ENCODE data around the gene GORASP1.

GORASP1 gene

DNA sequence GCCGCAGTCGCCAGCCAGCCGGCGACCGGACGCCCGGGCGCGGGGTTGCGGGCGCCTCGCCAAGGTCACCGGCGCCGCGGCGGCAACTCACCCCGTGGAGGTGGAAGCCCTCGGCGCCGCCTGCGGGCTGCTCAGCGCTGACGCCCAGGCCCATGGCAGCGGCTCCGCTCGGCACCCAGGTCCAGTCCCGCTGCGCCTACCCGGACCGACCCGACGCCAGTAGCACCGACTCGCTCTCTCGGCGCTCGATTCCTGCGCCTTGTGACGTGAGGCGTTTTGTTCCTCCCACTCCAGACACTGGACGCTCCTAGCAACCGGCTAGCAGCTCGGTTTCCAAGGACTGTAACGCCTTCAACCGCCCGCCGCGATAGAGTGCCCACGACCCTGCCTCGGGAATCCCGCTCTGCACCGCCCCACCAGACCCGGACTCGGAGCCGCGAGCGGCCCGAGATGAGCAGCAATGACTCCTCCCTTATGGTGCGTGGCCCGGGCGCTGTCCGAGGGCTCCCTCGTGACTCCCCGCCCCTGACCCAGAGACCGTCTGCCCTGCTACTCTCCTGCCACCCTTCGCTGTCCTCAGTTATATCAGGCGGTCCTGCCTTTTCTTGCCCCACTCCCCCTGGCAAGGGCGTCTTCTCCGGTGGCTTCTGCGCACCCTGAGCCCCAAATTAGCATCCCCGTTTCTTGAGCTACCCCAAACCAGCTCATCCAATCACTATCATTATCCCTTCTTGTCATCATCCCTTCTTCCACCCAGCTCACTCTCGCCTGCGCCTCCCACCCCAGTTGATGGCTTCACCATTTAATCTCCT lies at the start of gene GORASP1, which contains the start of gene TTC21A:
TSS of gene GORASP1 (minus strand) at position 240 of the 812 bp plus-strand sequence. CDS start at position 154, 86 bp downstream.
TSS of gene TTC21A (plus strand) at position 293 of the 812 bp plus-strand sequence. CDS start at position 451, 158 bp downstream.
- peak; percentile 90 for DNase-seq

DNA sequence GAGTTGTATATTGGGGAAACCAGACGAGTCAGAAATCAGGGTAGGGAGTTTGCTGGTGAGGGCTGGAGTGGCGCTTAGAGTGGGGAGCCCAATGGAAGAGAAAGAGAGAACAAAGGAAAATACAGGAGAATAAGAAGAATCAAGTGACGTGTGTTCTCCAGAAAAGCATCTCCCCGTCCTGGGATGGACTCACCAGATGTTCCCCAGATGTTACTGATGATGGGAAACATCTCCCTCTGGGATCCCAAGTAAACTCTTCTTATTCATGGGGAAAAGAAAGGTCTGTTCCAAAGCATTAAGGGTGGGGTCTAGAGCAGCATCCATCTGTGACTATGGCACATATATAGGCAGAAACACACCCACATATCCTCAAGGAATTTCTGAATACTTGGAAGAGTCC lies 49.0 kb upstream of the GORASP1 start:
- no peak for DNase-seq

DNA sequence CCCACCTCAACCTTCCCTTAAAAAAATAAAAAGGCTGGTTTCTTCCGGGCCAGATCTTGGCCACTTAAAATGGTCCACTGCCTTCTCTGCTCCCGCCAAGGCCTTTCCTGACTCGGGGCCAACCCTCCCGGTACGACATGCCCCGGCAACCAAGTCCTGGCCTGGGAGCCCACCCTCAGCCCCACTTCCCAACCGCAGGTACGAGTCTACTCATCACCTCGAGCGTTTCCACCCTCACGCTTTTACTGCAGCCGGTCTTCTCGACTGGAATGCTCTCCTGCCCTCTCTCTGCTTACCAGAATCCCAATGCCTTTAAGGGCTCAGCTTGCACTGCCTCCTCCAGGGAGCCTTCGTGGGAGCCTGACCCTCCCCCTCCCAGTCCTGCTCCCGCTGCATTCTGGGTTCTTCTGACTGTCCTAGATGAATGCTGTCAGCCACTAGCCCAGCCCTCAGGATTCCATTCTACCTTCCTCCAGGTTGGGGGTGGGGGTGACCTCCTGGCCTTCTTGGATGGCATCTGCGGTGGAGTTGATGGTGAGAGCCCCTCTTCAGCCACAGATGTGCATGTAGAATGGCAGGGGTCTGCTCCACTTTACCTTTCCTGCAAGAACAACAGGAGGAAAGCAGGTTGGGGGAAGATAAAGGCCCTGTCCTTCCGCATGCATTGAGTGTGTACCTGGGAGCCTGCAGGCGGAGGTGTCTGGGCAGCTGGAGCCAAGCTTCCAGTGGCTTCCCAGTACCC lies 47.0 kb upstream of the GORASP1 start:
- peak; percentile 31 for DNase-seq

DNA sequence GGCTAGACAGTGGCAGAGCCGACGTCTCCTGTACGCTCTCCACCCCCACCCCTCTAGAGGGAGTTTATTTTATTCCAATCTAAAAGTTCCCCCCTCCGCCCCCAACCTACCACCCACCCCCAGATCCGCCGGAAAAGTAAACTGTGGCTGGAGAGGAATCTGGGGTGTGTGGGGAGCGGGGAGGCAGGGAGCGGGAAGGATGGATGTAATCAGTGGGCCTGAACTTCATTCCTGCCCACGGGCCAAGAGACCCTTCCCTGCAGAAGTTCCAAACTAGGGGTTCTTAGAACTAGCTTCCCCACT lies 46.5 kb upstream of the GORASP1 start:
- no peak for DNase-seq

DNA sequence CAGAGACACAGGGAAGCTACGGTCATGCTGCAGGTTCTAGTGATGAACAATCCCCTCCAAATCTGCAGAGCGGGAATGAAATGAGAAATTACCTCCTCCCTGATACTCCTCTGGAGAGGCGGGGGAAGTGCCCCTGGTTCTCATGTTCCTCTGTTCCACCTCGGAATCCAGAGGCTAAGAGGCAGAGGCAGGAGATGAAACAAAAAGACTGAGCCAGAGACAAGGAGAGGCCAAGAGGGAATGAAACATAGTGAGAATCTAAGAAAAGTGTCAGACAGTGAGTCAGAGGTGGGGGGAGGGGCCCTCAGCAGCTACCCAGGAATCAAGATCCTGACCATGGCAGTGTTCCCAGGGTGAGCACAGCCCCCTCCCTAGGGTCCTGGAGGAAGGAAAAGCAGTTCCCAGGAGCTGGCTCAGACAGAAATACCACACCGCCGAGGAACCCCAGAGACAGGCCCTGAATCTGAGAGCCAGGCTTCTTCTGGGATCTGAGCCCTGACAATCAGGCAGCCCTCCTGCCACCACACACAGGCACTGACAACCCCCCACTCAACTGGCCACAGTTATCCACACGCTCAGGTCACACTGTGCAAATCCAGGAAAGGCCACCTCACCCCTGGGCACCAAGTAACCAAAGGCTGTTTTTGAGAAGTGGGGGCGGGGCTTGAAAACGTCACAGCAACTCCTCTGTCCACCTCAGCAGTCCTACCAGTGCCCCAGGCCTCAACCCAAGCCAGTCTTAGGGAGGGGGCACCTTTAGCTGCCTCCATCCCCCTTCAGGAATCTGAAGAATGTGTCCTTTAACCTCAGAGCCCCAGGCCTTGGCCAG lies 43.6 kb upstream of the GORASP1 start:
- DNase-seq: peak; percentile 63

DNA sequence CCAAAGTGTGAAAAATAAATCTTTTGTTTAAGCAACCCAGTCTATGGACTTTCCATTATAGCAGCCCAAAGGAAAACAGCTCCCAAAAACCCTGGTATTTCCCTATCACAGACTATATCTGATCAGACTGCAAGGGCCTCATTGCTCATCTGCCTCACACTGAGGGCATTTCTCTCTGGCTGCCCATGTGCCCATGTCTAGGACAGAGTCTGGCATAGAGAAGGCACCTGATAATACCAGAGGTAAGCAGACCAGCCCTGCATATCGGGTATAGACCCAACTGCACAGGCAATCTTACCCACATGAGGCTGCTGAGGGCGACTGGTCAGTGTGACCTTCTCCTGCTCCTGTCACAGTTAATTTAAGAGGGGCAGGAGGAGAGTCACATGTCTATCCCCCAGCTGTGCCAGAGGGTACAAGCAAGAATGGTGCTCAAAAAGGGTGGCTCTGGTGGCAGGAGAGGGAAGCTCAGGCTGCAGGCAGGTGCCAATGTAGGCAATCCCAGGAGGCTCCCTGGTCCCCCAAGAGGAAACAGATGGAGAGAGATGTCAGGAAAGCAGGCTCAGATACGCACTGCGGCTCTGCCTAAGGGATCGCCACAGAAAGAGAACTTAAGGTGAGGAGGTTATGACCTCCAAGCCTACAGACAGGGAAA lies 42.8 kb upstream of the GORASP1 start:
- DNase-seq: peak; percentile 75

DNA sequence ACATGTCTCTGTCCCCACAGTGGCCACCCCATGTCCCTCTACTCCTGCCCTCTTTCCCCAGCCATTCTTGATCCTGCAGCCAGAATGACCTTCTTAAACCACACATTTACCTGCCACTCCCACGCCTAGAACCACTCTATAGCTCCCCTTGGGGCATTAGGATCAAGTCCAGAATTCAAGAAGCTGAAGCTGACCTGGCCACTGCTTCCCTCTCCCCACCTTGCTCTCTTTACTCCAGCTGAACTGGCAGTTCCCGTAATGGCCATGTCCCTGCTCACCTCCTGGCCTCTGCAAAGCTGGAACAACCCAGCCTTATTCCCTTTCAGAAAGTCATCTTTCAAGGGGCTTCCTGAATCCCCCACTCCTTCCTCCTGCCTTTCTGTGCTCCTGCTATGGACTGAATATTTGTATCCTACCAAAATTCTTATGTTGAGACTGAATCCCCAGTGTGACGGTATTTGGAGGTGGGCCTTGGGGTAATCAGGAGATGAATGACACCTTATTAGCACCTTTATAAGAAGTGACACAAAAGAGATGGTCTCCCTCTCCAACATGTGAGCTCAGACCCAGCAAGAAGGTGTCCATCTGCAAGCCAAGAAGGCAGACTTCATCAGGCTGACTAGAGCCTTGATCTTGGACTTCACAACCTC lies 42.2 kb upstream of the GORASP1 start:
- DNase-seq: no peak

DNA sequence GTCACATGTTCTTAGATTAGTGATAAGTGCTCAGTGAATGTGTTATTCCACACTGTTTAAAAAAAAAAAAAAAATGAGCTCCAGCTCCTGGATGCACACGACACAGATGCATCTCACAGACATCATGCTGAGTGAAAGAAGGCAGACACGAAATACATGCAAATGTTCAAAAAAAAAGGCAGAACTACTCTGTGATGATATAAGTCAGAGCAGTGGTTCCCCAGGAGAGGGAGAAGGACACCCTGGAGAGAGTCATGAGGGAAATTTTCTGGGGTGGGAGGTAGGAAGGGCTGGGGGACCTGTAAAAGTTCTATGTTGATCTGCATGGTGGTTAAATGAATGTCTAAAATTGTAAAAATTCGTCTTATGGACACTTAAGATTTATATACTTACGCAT lies 41.6 kb upstream of the GORASP1 start:
- DNase-seq: no peak

DNA sequence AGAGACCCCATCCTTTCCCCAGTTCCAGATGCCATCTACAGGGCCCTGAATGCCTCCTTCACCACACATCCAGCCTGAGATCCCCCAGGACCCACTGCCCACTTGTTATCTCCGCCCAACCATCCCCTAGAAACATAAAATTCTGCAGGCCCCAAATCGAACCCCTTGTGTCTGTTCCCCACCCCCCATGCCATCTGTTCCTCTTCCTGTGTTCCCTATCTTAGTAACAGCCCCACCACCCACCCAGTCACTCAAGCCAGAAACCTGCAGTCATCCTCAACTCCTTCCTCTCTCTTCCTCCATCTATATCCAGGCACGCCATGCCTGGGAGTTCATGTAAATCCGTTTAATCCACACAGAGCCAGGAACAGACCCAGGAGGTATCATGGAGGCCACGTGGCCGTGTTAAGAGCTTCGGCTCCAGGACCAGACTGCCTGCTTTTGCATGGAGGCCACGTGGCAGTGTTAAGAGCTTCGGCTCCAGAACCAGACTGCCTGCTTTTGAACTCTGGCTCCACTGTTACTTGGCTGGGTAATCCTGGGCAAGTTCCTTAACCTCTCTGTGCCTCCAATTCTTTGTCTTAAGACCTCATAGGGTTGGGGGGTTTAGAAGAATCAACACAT lies 41.1 kb upstream of the GORASP1 start:
- peak; percentile 95 for DNase-seq

DNA sequence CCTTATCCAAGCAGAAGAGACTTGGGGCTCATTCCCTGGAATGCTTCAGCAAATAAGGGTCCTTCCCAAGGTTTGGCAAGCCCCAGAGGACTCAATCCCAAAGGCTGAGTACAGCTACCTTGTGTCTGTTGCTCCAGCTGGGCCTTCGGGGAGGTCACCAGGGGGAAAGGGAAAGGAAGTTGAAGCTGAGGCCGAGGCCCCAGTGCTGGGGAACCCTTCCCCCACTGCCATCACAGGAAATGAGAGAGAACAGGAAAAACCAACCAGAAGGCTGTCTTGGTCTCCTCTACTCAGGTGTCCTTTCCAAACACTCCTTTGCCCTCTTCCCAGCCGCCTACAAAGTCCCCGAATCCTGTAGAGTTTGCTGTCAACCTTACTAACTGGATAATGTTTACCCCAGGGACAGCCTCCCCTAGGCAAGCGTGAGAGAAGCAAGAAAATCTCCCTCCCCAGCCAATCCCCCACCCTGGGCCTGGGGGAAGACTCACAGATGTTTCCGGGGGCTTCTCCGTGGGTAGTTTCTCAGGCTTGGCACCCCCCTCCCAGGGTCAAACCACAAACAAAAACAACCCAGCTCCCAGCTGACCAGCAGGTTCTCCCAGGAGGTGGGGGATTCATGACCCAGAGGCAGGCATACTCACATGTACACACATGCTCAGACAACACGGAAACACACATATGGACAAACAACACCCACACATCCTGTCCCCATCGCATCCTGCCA lies 40.4 kb upstream of the GORASP1 start:
- peak; percentile 92 for DNase-seq

DNA sequence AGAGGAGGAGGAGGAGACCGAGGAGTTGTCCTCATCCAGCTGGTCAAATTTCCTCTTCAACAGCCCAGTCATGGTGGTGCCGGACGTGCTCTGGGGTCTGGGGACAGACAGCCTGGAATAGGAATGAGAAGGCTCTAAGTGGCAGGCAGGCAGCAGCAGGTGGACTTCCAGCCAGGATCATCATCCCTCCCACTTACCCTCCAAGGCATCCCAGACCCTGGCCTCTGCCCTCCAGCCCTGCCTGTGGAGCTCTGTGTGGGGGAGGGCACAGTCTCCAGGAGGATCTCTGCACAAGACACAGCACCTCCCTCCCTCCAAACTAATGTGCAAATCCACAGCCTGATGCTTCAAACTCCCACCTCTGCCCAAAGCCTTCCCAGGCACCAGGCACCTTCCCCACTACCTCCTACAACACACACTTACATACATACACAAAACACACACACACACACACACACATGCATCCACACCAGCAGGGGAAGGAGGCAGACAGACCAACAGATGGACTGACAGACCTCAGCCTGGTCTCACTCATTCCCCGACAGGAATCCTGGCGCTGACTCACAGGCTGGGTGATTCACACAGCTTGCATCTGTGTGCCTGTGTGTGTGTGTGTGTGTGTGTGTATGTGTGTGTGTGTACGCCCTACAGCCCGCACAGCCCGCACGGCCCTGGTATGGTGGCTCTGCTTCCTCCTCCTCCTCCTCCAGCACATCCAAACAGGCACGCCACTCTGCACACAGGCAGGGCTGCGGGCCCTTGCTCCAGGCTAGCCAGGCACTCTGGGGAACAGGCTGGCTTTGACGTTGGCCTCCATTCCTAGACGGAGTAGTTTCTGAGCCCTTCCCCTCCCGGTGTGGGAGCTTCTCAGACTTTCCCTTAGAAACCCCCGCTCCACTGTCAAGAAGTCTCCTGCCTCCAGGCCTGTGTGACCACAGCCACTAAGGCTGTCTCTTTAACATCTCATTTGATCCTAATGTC lies 39.5 kb upstream of the GORASP1 start:
- peak; percentile 84 for DNase-seq

DNA sequence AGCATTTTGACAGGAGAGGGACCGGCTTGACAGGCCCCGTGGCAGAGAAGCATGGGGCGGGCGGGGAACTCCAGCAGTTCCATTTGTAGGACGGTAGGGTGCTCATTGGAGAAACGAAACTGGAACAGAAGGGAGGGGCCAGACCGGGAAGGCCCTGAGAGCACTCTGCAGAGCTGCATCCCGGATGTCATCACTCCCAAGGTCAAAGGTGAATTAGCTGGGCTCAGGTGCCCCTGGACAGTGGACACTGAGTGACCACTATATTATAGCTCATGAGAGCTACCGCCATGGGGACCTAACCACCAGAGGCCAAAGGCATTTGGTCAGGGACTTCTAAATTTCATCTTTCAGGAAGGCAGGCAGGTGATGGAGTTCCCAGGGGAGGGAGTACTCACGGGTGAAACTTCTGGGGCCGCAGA lies 38.7 kb upstream of the GORASP1 start:
- DNase-seq: no peak

DNA sequence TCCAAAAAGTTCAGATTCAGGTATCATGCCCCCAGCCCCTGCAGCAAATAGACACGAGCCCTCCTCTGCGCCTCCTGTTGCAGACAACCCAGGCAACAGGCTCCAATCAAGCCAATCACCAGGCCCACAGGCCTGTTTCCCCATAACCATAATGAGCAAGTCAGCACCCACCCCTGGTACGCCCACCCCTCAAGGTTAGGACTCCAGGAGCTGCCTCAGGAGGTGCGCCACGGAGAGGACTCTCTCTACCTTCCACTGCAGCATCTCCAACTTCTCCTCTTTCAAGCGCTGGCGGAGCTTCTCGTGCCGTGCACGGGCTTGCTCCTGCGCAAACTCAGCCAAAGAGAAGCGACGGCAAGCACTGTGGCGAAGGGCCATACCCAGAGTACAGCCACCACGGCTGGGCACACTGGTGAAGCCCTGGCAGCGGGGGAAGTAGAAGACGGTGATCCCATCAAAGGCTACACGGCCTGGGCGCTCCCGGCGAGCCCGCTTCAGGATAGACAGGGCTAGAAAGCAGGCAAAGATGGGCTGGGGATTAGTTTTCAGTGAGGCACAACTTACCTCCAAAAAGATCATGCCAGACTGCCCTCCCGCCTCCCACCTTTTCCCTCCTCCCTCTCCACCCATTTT lies 37.4 kb upstream of the GORASP1 start:
- no peak for DNase-seq

DNA sequence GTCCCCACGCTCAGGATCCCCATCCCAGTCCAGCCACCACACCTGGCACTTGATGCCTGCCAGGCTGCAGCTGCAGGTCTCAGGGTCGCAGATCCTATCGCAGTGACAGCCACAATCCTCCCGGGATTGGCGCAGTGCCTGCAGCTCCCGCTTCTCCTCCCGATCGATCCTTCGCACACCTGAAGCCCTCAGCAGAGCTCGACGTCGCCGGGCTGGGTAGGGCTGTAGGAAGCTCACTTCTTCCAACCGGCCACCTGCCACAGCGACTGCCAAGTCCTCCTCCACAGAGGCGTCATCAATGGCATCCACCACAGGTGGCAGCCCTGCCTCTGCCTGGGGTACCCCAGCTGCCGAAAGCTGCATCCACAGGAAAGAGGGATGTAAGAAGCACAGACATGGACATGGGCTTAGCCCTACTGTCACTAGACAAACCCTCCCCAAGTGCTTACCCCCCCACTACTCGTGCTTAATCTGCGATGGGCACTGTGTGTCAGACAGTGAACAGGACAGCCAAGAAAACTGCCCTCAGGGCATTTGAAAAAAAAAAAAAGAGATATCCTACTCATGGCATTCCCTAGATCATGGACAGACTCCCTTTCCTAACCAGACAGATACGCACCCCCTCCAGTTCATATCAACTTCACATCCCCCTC lies 36.8 kb upstream of the GORASP1 start:
- DNase-seq: no peak

DNA sequence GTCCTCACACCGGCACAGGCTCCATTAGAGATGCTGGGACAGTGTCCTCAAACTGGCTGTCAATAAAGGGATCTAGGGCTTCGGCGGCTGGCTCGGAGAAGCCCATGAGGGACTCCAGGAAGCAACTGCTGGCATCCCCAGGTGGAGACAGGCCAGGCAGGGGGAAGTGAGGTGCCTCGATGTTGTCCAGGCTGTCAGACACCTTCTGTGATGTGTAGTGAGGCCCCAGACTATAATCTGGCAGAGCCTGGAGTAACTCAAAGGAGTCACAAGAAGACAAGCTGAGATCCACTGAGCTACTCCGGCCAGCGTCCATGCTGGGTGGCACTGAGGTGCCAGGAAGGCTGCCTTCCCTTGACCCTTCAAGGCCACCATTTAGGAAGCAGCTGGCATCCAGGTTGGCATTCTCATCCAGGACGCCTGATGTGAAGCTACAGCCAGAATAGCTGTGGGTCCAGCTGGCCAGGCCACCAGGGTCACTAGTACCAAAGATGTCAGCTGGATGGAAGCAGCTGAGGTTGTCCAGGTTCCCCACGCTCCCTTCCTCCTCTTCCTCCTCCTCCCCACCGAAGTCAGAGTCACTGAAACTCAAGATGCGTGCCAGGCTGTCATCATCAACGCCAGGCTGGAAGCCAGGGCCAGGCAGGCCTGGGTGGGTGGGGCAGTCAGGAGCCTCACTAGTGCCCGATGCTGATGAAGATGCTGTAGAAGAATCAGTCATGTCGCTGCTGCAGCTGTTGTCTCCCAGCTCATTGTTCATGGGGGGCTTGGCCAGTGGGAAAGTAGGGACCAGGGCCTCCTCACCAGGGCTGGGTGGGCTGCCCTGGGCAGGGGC lies 35.8 kb upstream of the GORASP1 start:
- DNase-seq: no peak

DNA sequence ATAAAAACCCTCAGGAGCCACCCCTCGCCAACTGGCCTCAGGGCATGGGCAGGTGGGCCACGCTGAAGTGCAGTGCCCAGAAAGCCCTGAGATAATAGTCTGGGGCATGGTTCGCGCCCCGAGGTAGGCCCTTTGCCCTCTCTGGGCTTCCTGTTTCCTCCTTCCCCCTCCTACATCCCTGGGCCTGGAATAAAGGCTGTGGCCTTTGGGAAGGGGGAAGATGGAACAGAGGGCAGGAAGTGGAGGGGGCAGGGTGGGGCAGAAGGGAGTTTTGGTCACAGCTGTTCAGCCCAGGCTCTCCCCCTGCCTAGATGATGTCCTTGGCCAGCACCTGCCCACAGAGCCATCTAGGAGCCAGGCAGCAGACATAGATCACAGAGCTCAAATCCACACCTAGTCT lies 34.6 kb upstream of the GORASP1 start:
- DNase-seq: peak; percentile 23

DNA sequence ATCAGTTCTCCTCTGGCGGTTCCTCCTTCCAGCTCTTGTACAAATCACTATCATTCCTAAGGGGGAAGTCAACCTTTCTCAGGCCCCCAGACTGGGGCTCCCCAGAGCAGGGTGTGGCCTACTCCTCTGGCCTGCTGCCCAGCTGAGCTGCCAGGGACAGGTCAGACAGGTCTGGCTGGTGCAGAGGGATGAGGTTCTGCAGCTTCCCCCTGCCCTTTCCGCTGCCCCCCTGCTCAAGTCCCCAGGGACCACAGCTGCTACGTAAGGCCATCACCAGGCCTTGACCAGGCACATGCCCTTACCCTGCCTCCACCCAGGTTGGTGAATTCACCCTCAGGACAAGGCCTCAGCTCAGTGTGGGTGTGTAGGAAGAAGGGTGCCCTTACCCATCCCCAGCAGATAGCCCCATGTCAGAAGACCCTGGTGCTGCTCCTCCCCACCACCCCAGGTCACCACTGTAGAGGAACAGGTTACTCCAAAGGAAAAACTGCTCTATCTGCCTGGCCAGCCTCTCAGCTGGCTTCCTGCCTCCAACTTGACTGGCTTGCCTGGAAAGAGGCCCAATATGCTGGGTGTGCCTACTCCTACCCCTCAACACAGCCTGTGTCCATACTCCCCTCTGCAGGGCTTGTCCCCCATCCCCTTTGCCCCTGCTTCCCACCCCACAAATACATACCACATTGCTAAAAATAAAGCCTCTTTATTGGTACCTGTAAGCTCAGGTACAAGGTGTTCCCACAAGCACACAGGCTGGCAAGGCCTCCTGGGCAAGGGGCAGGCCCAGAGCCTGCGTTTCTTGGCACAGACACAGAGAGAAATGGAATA lies 34.0 kb upstream of the GORASP1 start:
- no peak for DNase-seq

Measured in NCI-H82 (cell line).